GM15510 (cell line): ENCODE measurements around the gene EEF1AKMT3.

ENCODE experiments used
- POLR2A ChIP-seq: IDR thresholded peaks from 3 replicates; pipeline ENCODE4 v1.6.1; 2011; ENCODE audit warnings: borderline replicate concordance; ENCODE audit not compliant: insufficient read length; ENCODE audit errors: extremely low read depth

Gene EEF1AKMT3

DNA sequence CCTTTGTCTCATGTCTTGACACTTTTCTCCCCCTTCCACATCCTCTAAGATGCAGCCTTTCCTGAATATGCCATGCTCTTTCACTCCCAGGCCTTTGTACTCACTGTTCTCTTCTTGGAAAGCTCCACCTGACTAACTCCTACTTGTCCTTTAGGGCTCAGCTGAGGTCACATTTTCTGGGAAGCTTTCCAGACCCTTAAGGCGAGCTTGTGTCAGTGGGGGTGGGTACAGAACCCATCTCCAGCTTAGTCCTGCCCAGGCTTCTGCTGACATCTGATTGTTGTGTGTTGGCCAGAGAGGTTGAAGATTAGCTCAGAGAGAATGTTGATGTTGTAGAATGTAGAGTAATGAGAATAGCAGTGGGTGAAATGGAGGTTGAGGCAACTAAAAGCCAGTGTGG, 7.3 kb downstream of the EEF1AKMT3 start:
- TF ChIP-seq POLR2A = no peak

- no peak for TF ChIP-seq POLR2A
Measured at GRCh38 chr12:57780284-57780897, 8.0 kb downstream of the EEF1AKMT3 start.

GRCh38 chr12:57781244-57781643, 8.8 kb downstream of the EEF1AKMT3 start:
- no peak for TF ChIP-seq POLR2A

- no peak for TF ChIP-seq POLR2A
Measured at GRCh38 chr12:57781801-57782200, 9.4 kb downstream of the EEF1AKMT3 start.

DNA sequence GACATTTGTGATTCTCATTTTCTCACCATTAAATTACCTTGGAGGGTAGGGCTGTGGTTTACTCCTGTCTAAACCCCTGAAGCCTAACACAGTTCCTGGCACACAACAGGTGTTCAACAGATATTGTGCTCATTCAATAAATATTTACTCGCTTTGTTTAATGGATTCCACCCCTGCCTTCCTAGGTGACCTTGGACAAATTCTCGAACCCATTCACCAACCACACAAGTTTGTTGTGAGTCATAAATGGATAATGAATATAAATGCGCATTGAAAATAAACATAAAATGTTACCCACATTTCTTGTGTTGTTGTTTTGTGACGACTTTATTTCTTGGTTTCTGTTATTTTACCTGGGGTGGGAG, 9.8 kb downstream of the EEF1AKMT3 start:
- no peak for TF ChIP-seq POLR2A

- TF ChIP-seq POLR2A = peak; percentile 86
Measured at GRCh38 chr12:57782608-57783465, 10.4 kb downstream of the EEF1AKMT3 start, which contains the start of gene TSFM. Gene TSFM, plus strand, starts transcription at chr12:57782787. Its CDS starts 15 bp downstream, at chr12:57782802.

GRCh38 chr12:57783466-57783801, 11.0 kb downstream of the EEF1AKMT3 start:
- no peak for TF ChIP-seq POLR2A

DNA sequence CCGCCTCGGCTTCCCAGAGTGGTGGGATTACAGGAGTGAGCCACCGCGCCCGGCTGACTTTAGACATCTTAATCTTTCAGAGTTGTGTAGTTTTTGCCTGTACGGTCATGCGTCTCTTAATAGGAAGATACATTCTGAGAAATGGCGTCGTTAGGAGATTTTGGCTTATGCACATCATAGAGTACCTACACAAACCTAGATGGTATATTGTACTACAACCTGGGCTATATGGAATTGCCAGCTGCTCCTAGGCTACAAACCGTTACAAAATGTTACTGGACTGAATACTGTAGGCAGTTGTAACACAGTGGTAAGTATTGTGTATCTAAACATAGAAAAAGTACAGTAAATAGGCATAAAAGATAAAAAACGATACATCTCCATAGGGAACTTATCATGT, 11.4 kb downstream of the EEF1AKMT3 start:
- no peak for TF ChIP-seq POLR2A

GRCh38 chr12:57793920-57794319, 21.5 kb downstream of the EEF1AKMT3 start:
- no peak for TF ChIP-seq POLR2A

GRCh38 chr12:57795354-57795753, 22.9 kb downstream of the EEF1AKMT3 start:
- no peak for TF ChIP-seq POLR2A

DNA sequence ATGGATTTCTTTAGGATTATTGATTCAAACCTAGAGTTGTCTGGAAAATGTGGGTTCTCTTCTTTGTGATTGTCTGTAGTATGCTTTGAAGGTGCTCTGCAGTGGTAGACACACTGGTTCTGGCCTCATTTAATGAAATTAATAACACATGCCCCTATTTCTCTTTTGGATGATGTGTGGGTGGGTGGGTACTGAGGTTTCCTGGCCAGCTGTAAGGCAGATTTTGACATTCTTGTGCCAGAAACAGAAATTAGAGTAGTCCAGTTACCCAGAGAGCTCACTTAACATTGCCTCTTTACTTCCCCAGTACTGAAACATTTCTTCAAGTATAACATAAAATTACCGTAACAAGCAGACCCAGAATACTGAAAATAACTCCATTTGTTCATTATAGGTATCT, 24.6 kb downstream of the EEF1AKMT3 start:
- no peak for TF ChIP-seq POLR2A

DNA sequence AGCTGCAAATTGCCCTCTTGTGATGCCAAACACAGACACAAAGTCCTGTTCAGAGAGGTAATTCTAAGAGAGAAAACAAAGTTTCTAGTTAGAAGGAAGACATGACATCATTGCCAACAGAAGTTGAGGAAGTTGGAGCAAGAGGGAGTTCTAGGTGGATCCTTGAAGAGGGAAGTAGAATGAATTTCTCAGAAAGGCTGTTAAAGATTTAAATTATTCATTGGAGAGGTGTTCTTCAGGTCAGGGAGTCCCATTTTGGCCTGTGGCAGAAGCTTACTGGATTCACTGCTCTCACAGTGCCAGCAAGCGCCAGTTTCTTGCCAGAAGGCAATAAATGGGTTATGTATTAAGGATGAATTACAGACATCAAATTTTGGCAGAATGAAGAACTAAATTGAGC, 25.5 kb downstream of the EEF1AKMT3 start:
- no peak for TF ChIP-seq POLR2A

DNA sequence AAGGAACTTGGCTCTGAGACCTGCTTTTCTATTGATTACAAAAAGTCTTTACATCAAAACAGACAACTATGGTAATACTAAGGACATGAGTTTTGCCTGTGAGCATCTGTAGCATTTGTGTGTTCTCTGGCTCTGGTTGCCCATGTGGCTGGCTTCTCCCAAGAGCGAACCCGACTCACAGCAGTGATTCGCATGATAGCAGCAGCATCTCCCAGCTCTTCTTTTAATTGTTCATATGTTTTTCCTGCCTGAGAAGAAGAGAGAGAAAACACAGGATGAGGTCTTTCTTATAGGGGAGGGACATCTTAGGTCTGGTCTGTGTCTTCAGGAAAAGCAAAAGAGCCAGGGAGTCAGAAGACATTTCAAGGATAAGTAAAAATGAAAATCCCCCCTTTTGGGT, 28.6 kb downstream of the EEF1AKMT3 start:
- no peak for TF ChIP-seq POLR2A

- TF ChIP-seq POLR2A = no peak
Measured at GRCh38 chr12:57802607-57803006, 30.2 kb downstream of the EEF1AKMT3 start.

GRCh38 chr12:57803319-57803893, 31.0 kb downstream of the EEF1AKMT3 start:
- TF ChIP-seq POLR2A = no peak

- TF ChIP-seq POLR2A = no peak
Measured at GRCh38 chr12:57806677-57807076, 34.3 kb downstream of the EEF1AKMT3 start.
